GM18498 (cell line): ENCODE data around the gene SEC23IP.

Source experiments
- ATAC-seq: cut with Tn5 transposase; IDR thresholded peaks from one replicate; pipeline ENCODE4 v1.9.1; 2021; ENCODE audit warnings: mild to moderate bottlenecking, moderate library complexity; ENCODE audit not compliant: unreplicated experiment

The SEC23IP gene

GRCh38 chr10:119932631-119933030 is 40.1 kb downstream of the SEC23IP start:
- no peak for ATAC-seq

GRCh38 chr10:119933179-119933578 is 40.6 kb downstream of the SEC23IP start:
- no peak for ATAC-seq

- ATAC-seq, result no peak
Measured at GRCh38 chr10:119940487-119940886, 48.0 kb downstream of the SEC23IP start.

GRCh38 chr10:119942973-119943372 is 50.4 kb downstream of the SEC23IP start:
- no peak for ATAC-seq

GRCh38 chr10:119945805-119946204 is 53.3 kb downstream of the SEC23IP start:
- no peak for ATAC-seq

- ATAC-seq, result no peak
Measured at GRCh38 chr10:119947300-119947699, 54.8 kb downstream of the SEC23IP start.

- no peak for ATAC-seq
Measured at GRCh38 chr10:119957451-119957850, 64.9 kb downstream of the SEC23IP start.

- no peak for ATAC-seq
Measured at GRCh38 chr10:119962837-119963236, 70.3 kb downstream of the SEC23IP start.

- ATAC-seq, result no peak
Measured at GRCh38 chr10:119967066-119967465, 74.5 kb downstream of the SEC23IP start.

- no peak for ATAC-seq
Measured at GRCh38 chr10:119969609-119970008, 77.1 kb downstream of the SEC23IP start.

- ATAC-seq, result no peak
Measured at GRCh38 chr10:119970107-119970506, 77.6 kb downstream of the SEC23IP start.

- ATAC-seq, result no peak
Measured at GRCh38 chr10:119970963-119971362, 78.4 kb downstream of the SEC23IP start.

- no peak for ATAC-seq
Measured at GRCh38 chr10:119973281-119973680, 80.8 kb downstream of the SEC23IP start.

GRCh38 chr10:119976421-119976820 is 83.9 kb downstream of the SEC23IP start:
- ATAC-seq, result no peak

GRCh38 chr10:119980956-119981750 is 88.6 kb downstream of the SEC23IP start:
- ATAC-seq, result no peak

GRCh38 chr10:119981826-119982225 is 89.3 kb downstream of the SEC23IP start:
- ATAC-seq, result no peak

- no peak for ATAC-seq
Measured at GRCh38 chr10:119988333-119988732, 95.8 kb downstream of the SEC23IP start.

GRCh38 chr10:119989966-119990365 is 97.4 kb downstream of the SEC23IP start:
- no peak for ATAC-seq

- ATAC-seq, result no peak
Measured at GRCh38 chr10:119991066-119991465, 98.5 kb downstream of the SEC23IP start.

- no peak for ATAC-seq
Measured at GRCh38 chr10:119991816-119992215, 99.3 kb downstream of the SEC23IP start.
